Adipocyte (in vitro differentiated cells): ENCODE results near the gene ARHGAP27.
"Not testable (repeated sequence)": the region's sequence is repeated elsewhere in the genome, so short reads cannot be mapped to it uniquely, and the experiment has no call there.

ENCODE experiments used
- DNase-seq: peaks from one replicate; pipeline ENCODE4 v3.0.0-alpha.2; 2015; ENCODE audit warnings: low read depth
- H3K27me3 ChIP-seq: replicated peaks from 2 replicates; pipeline ENCODE4 v1.7.0; 2013; ENCODE audit warnings: mild to moderate bottlenecking, low read length, moderate library complexity; ENCODE audit not compliant: control insufficient read depth, insufficient read depth
- H3K36me3 ChIP-seq: 2 replicates; pipeline ENCODE4 v1.7.0; 2013; ENCODE audit warnings: low read length, mild to moderate bottlenecking, moderate library complexity; ENCODE audit not compliant: control insufficient read depth, insufficient read depth, severe bottlenecking
- H3K4me1 ChIP-seq: 2 replicates; pipeline ENCODE4 v1.7.0; 2013; ENCODE audit warnings: mild to moderate bottlenecking, low read length, moderate library complexity; ENCODE audit not compliant: control insufficient read depth, insufficient read depth
- H3K4me3 ChIP-seq: 2 replicates; pipeline ENCODE4 v1.7.0; 2013; ENCODE audit warnings: mild to moderate bottlenecking, low read length, moderate library complexity
- H3K9ac ChIP-seq: 2 replicates; pipeline ENCODE4 v1.7.0; 2013; ENCODE audit warnings: mild to moderate bottlenecking, low read length, moderate library complexity
- H3K9me3 ChIP-seq: 2 replicates; pipeline ENCODE4 v1.7.0; 2013; ENCODE audit warnings: mild to moderate bottlenecking, low read length, moderate library complexity; ENCODE audit not compliant: control insufficient read depth

ARHGAP27 gene

DNA sequence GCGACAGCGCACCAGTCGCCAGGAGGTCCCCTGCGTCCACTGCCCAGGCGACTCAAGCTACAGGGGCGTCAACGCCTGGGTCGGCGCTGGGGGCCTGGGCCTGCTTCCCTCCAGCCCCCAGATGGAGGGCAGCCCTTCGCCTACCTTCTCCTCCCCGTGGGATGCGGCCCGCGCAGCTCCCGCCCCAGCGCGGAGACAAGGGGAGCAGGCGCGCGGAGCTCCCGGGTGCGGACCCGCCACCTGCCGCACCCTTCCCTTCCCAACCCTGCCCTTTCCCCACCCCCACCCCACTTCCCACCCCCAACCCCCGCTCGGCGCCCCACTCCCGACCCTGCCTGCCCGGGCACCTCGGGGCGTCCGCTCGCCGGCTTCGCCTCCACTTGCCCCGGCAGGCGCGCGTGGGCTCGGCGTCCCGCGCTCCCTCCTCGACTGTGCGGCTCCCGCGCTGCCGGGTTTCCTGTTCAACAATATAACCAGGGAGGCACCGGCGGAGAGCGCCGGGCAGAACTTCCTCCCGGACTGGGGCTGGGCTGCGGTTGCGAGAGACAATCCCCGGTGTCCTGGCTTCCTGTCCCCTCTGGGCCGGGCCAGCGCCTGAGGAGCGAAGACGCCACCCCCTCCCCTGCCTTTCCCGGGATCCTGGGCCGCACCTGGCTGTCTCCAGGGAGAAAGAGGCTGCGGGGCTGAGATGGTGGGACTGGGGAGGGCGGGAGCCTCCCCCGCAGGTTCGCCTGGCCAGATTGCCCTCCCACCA, at the start of gene ARHGAP27:
Gene ARHGAP27, minus strand, starts transcription at position 466 of the 754 bp plus-strand sequence. CDS start 2,591 bp downstream, outside the sequence.
- Histone ChIP-seq H3K9ac (peak within 1 kb of the TSS; percentile 79), H3K4me1 (peaks cover 14% of the 10 kb centered on the region), H3K27me3 (peaks cover 4% of the 10 kb centered on the region), H3K4me3 (peak within 1 kb of the TSS; percentile 80), H3K9me3 (no peaks in the 10 kb centered on the region), H3K36me3 (peaks cover 22% of the 10 kb centered on the region)
- peak; percentile 43 for DNase-seq

DNA sequence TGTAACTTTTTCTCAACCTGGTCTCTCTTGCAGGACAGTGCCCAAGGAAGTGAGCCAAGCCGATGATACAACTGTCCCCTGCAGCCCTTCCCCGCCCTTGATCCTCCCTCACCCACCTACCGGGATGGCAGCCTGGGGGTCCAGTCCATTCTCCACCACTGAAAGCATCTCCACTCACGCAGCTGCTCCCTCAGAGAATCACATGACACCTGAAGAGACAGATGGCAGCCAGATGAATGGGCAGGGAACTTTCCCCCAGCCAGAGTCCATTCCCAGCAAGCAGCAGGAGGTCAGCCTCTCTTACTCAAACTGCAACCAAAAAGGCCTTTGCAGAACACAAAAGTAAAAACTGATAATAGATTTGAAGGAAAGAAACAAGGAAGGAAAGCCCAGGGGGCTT, 49.6 kb upstream of the ARHGAP27 start:
- not testable (repeated sequence) for H3K4me1 ChIP-seq, H3K9me3 ChIP-seq, DNase-seq, H3K27me3 ChIP-seq, H3K4me3 ChIP-seq, H3K9ac ChIP-seq
- peaks cover 12% of the 10 kb centered on the region for H3K36me3 ChIP-seq

DNA sequence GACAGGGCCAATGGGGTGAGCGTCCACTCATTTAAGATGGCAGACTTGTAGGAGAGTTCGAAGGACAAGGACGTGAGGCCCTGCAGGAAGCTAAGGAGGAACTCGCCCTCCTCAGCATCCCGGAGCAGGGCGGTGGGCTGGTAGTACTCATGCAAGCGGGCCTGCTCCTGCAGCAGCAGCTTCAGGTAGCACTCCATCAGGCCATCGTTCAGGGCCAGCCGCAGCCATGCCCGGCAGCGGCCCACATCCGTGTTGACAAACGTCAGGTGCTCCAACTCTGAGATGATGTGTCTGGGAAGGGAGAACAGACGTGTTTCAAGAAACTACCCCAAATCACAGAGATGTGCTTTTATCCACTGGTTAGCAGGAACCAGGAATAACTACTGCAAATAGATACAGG, 42.8 kb upstream of the ARHGAP27 start:
- not testable (repeated sequence) for H3K27me3 ChIP-seq, H3K9ac ChIP-seq, H3K4me3 ChIP-seq, H3K9me3 ChIP-seq, H3K4me1 ChIP-seq, DNase-seq
- peaks cover 36% of the 10 kb centered on the region for H3K36me3 ChIP-seq

DNA sequence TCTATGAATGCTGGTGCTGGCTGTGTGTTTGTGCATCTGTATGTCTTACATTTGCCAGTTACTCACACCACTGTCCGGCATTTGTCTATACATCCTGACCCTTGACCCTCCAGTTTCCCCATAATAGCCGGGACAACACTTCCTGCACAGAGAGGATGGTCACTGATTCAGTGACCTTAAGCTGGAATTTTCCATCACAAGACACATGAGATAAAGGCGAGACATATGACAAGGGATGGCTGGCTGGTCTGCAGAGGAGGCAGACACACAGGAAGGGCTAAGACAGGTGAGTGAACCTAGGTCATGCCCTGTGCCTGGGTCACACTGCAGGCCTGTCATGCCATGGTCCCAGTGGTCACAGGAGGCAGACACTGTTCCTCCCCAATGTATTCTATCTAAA, 39.6 kb upstream of the ARHGAP27 start:
- not testable (repeated sequence) for DNase-seq, H3K27me3 ChIP-seq, H3K4me3 ChIP-seq, H3K4me1 ChIP-seq, H3K9ac ChIP-seq, H3K9me3 ChIP-seq
- peaks cover 41% of the 10 kb centered on the region for H3K36me3 ChIP-seq

GRCh38 chr17:45469204-45469563, 36.5 kb upstream of the ARHGAP27 start:
- not testable (repeated sequence) for H3K4me1 ChIP-seq, DNase-seq, H3K27me3 ChIP-seq, H3K4me3 ChIP-seq, H3K9ac ChIP-seq, H3K9me3 ChIP-seq
- peaks cover 23% of the 10 kb centered on the region for H3K36me3 ChIP-seq

- peaks cover 23% of the 10 kb centered on the region for H3K36me3 ChIP-seq
- not testable (repeated sequence) for H3K4me1 ChIP-seq, H3K9ac ChIP-seq, DNase-seq, H3K27me3 ChIP-seq, H3K4me3 ChIP-seq, H3K9me3 ChIP-seq
These were observed 35.9 kb upstream of the ARHGAP27 start for GRCh38 chr17:45468293-45469203.

- not testable (repeated sequence) for H3K9me3 ChIP-seq, H3K4me3 ChIP-seq, H3K27me3 ChIP-seq, H3K9ac ChIP-seq, H3K36me3 ChIP-seq, H3K4me1 ChIP-seq
- DNase-seq: peak; percentile 21
These were observed 29.1 kb upstream of the ARHGAP27 start for GRCh38 chr17:45461524-45462327.

GRCh38 chr17:45460422-45460821, 27.8 kb upstream of the ARHGAP27 start:
- H3K4me3 ChIP-seq, H3K27me3 ChIP-seq, H3K9ac ChIP-seq, H3K9me3 ChIP-seq, H3K4me1 ChIP-seq, DNase-seq: not testable (repeated sequence)
- peaks cover 11% of the 10 kb centered on the region for H3K36me3 ChIP-seq

- not testable (repeated sequence) for DNase-seq
- peaks cover 25% of the 10 kb centered on the region for H3K36me3 ChIP-seq
These were observed 21.7 kb upstream of the ARHGAP27 start for GRCh38 chr17:45454341-45454740.

DNA sequence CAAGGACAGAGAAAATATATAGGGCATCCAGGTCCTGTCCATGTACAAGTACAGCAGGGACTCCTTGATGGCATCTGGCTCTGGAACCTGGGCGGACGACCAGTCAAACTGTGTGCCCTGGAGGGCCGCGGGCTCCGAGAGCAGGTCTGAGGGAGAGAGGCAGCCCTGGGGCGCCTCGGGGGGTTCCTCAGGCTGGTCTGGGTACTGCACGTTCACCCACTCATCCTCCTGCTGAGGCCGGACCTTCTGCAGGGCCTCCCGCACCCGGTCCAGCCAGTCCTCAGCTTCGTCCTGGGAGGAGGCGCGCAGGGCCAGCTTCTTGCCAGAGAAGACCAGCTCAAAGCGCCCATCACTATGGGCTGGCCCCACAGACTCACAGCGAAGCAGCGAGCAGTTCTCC, 21.1 kb upstream of the ARHGAP27 start:
- not testable (repeated sequence) for H3K9ac ChIP-seq, DNase-seq, H3K27me3 ChIP-seq, H3K4me3 ChIP-seq, H3K4me1 ChIP-seq, H3K9me3 ChIP-seq
- H3K36me3 ChIP-seq: peaks cover 25% of the 10 kb centered on the region

More at GRCh38 chr17:45454341-45454740, 21.7 kb upstream of the ARHGAP27 start:
- not testable (repeated sequence) for H3K9me3 ChIP-seq, H3K4me3 ChIP-seq, H3K4me1 ChIP-seq, H3K9ac ChIP-seq, H3K27me3 ChIP-seq

DNA sequence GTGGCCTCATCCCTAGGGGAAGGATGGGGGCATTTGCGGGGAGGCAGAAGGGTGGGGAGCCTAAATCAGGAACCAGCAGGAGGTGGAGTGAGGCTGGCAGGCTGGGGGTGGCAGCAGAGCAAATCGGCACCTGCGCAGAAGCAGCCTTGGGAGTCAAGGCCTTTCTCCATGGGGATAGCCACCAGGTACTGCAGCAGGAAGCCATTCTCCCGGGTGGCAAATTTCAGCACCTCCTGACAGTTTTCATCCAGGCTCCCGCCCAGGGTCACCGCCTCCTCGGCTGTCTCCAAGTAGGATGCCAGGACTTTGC, 20.5 kb upstream of the ARHGAP27 start:
- DNase-seq: not testable (repeated sequence)

More for the DNA sequence above, 20.5 kb upstream of the ARHGAP27 start:
- not testable (repeated sequence) for H3K27me3 ChIP-seq, H3K9me3 ChIP-seq, H3K9ac ChIP-seq, H3K4me1 ChIP-seq, H3K4me3 ChIP-seq
- H3K36me3 ChIP-seq: peaks cover 25% of the 10 kb centered on the region
